Measurements from ENCODE around the gene UGT1A10.
"Not testable (repeated sequence)": the region's sequence is repeated elsewhere in the genome, so short reads cannot be mapped to it uniquely, and the experiment has no call there.

UGT1A10 gene

GRCh38 chr2:233746475-233747282 is 110.4 kb downstream of the UGT1A10 start:
- no peak for DNase-seq

DNA sequence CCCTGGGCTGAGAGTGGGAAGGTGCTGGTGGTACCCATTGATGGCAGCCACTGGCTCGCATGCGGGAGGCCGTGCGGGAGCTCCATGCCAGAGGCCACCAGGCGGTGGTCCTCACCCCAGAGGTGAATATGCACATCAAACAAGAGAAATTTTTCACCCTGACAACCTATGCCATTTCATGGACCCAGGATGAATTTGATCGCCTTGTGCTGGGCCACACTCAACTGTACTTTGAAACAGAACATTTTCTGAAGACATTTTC is 111.0 kb downstream of the UGT1A10 start:
- DNase-seq, result no peak

DNA sequence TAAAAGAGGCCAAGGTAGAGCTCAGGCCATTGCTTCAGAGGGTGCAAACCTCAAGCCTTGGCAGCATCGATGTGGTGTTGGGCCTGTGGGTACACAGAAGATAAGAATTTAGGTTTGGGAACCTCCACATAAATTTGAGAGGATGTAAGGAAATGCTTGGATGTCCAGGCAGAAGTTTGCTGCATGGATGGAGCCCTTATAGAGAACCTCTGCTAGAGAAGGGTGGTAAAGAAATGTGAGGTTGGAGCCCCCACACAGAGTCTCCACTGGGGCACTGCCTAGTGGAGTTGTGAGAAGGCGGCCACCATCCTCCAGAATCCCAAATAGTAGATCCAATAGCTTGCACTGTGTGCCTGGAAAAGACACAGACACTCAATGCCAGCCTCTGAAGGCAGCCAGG is 114.4 kb downstream of the UGT1A10 start:
- not testable (repeated sequence) for DNase-seq

DNA sequence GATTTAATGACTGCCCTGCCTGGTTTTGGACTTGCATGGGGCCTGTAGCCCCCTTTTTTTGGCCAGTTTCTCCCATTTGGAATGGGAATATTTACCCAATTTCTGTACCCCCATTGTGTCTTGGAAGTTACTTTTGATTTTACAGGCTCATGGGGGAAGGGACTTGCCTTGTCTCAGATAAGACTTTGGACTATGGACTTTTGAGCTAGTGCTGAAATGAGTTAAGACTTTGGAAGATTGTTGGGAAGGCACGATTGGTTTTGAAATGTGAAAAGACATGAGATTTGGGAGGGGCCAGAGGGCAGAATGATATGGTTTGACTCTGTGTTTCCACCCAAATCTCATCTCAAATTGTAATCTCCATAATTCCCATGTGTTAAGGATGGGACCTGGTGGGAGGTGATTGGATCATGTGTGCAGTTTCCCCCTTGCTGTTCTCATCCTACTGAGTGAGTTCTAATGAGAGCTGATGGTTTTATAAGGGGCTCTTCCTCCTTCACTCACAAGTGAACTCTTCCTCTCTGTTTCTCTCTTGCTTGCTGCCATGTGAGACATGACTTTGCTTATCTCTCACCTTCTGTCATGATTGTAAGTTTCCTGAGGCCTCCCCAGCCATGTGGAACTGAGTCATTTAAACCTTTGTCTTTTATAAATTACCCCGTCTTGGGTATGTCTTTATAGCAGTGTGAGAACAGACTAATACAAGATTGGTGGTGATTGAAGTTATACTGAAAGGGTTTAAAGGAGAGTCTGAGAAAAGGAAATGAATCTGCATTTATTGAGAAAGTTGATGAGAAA is 115.2 kb downstream of the UGT1A10 start:
- DNase-seq, result not testable (repeated sequence)

- DNase-seq, result no peak
These were observed 118.8 kb downstream of the UGT1A10 start for GRCh38 chr2:233754872-233755611.

DNA sequence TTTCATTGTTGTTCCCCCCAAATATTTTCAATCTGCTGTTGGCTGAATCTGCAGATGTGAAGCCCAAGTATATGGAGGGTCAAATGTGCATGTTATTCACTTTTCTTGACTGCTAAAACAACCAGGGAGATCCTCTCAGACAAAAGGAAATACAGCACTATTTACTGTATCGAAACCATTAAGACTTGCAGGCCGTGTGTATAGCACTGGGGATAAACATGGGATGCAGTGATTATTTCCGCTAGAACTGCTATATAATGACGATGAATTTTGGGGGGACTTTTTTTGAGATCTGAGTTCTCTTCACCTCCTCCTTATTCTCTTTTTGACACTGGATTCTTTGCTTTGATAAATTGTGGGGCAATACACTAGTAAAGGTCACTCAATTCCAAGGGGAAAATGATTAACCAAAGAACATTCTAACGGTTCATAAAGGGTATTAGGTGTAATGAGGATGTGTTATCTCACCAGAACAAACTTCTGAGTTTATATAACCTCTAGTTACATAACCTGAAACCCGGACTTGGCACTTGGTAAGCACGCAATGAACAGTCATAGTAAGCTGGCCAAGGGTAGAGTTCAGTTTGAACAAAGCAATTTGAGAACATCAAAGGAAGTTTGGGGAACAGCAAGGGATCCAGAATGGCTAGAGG is 120.3 kb downstream of the UGT1A10 start:
- DNase-seq, result no peak

DNA sequence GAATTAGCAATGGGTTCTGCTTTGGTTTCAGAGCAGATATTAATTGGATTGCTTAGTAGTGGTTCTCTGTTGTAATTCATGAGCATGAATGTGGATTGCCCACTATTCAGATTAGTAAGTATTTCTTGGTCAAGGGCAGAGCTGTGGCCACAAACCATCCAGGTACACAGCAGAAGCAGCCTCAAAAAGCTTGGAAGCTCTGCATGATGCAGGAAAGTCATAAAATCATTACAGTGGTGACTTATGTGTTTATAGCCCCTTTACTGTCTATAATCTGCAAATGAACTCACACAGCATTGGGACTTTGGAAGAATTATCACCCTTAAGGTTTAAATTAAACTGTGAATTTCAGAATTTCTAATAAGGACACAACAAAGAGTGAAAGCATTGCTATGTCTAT is 121.9 kb downstream of the UGT1A10 start:
- no peak for DNase-seq

DNA sequence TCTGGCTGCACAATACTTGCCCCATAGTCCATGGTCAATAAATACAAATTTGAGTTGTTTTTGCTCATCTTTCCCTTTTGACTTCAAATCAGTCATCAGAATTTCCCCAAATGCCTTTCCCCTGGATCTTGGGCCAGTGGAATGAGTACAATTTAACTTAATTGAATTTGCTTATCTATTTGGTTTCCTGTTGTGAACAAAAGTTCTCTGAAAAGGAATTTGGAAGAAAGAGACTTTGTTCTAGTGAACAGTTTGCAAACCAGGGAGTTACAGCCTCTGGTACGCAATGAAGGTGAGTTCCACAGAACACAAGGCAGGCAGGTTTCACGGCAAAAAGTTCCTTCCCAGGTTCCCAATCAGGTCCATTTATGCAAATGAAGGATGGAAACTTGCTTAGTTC is 122.6 kb downstream of the UGT1A10 start:
- DNase-seq, result no peak

GRCh38 chr2:233760043-233760442 is 123.8 kb downstream of the UGT1A10 start, which contains the start of gene UGT1A1:
Gene UGT1A1 (plus strand): TSS chr2:233760270. CDS start chr2:233760288, 18 bp downstream.
- no peak for DNase-seq

DNA sequence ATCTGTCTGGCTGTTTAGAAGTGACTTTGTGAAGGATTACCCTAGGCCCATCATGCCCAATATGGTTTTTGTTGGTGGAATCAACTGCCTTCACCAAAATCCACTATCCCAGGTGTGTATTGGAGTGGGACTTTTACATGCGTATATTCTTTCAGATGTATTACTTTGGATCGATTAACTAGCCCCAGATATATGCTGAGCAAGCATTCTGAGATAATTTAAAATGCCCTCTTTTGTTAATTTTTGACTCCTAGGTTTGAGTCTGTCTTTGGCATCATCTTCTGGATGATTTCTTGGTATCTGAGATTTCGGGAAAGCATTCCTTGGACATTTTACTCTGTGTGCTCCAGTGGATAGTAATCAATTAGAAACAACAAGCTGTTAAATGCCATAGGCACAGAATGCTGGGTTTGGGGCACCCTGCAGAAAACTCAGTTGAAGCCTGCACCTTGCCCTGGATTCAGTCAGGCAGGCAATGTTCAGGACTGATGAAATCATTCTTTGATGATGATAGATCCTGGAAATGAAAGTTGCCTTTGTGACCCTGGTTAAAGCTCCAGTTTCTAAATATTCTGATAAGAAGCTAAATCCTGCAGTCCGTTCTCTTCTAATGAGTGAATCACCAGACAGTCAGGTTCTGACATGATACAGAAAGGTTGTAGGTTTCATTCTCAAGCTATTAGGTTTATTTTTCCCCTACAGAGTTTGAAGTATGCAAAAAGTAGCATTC is 125.0 kb downstream of the UGT1A10 start:
- DNase-seq, result no peak

GRCh38 chr2:233764264-233764663 is 128.0 kb downstream of the UGT1A10 start:
- no peak for DNase-seq

DNA sequence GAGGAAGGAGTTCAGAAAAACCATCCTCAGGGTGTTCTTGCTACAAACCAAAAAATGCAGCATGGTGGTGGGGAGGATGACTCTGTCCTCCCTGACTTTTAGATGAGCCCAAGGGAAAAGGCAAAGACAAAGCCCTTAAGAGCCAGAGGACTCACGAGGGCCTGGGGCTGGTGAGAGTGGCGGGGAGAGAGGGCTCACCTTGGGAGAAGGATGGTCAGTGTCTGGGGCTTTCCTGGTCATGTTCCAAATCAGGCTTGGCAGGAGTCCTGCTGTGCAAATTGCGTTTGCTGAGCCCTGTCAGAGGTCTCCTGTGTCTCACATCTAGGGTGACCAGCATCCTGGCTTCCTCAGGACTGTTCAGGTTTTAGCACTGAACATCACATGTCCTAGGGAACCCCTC is 128.5 kb downstream of the UGT1A10 start:
- no peak for DNase-seq

DNA sequence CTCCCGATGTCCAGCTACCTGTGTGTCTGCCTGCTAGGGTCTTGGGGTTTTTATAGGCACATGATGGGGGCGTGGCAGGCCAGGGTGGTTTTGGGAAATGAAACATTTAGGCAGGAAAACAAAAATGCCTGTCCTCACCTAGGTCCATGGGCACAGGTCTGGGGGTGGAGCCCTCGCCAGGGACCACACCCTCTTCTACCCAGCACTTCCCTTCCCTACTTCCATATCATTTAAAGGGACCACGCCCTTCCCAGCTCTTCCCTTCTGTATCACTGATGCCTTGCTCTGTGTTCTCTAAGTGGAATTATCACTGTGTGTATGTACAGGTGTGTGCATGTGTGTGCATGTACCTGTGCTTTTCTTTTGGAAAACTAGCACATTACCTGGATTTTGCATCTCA is 130.2 kb downstream of the UGT1A10 start:
- no peak for DNase-seq

DNA sequence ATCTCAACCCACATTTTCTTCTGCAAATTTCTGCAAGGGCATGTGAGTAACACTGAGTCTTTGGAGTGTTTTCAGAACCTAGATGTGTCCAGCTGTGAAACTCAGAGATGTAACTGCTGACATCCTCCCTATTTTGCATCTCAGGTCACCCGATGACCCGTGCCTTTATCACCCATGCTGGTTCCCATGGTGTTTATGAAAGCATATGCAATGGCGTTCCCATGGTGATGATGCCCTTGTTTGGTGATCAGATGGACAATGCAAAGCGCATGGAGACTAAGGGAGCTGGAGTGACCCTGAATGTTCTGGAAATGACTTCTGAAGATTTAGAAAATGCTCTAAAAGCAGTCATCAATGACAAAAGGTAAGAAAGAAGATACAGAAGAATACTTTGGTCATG is 131.8 kb downstream of the UGT1A10 start:
- DNase-seq, result no peak

- DNase-seq, result no peak
These were observed 133.0 kb downstream of the UGT1A10 start for GRCh38 chr2:233769260-233769659.

DNA sequence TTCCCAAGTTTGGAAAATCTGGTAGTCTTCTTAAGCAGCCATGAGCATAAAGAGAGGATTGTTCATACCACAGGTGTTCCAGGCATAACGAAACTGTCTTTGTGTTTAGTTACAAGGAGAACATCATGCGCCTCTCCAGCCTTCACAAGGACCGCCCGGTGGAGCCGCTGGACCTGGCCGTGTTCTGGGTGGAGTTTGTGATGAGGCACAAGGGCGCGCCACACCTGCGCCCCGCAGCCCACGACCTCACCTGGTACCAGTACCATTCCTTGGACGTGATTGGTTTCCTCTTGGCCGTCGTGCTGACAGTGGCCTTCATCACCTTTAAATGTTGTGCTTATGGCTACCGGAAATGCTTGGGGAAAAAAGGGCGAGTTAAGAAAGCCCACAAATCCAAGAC is 135.9 kb downstream of the UGT1A10 start:
- DNase-seq, result no peak

DNA sequence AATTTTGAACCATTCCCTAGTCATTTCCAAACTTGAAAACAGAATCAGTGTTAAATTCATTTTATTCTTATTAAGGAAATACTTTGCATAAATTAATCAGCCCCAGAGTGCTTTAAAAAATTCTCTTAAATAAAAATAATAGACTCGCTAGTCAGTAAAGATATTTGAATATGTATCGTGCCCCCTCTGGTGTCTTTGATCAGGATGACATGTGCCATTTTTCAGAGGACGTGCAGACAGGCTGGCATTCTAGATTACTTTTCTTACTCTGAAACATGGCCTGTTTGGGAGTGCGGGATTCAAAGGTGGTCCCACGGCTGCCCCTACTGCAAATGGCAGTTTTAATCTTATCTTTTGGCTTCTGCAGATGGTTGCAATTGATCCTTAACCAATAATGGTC is 136.3 kb downstream of the UGT1A10 start:
- no peak for DNase-seq

- DNase-seq, result no peak
These were observed 137.6 kb downstream of the UGT1A10 start for GRCh38 chr2:233773854-233774253.

DNA sequence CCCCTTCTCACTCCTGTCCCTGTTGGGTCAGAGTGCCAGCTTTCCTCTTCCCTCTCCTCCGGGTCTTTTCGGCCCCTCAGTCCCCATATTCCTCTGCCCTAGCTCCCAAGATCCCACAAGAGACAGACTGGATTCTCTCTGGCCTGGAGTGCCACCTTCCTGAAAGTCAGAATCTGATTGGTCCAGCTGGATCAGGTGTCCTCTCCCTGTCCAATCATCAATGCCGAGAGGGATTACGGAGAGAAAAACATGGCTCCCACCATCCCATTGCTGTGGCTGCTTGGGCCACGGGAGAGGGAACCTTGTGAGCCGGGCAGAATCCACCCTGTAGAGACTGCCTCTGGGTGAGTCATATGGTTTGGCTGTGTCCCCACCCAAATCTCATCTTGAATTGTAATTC is 139.2 kb downstream of the UGT1A10 start:
- no peak for DNase-seq

GRCh38 chr2:233778030-233778429 is 141.8 kb downstream of the UGT1A10 start, which contains the start of gene MROH2A:
Gene MROH2A (plus strand): TSS chr2:233778330. CDS start chr2:233779359, 1,029 bp downstream.
- DNase-seq, result no peak

- no peak for DNase-seq
These were observed 143.5 kb downstream of the UGT1A10 start for GRCh38 chr2:233779722-233780121.

- DNase-seq, result no peak
These were observed 144.5 kb downstream of the UGT1A10 start for GRCh38 chr2:233780771-233781170.
